ENCODE results near the gene SERAC1.

DNA sequence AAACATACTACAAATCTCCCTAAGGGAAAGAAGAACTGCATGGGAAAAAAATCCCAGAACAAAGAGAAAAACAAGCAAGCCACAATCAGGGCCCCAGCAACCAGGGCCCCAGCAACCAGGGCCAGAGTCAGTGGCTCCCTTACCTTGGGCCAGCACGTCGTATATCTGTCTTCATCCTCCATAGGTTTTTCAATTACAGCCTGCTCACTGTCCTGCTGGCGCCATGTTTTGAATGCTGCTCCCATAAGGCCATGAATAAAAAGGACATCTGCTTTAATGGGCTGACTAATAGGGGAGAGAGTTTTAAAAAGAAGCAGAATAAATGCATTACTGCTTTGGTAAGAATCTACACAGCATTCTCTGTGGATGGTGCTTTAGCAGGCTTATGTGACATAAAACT is 49.2 kb downstream of the SERAC1 start:
- TF ChIP-seq, protein P1, sequence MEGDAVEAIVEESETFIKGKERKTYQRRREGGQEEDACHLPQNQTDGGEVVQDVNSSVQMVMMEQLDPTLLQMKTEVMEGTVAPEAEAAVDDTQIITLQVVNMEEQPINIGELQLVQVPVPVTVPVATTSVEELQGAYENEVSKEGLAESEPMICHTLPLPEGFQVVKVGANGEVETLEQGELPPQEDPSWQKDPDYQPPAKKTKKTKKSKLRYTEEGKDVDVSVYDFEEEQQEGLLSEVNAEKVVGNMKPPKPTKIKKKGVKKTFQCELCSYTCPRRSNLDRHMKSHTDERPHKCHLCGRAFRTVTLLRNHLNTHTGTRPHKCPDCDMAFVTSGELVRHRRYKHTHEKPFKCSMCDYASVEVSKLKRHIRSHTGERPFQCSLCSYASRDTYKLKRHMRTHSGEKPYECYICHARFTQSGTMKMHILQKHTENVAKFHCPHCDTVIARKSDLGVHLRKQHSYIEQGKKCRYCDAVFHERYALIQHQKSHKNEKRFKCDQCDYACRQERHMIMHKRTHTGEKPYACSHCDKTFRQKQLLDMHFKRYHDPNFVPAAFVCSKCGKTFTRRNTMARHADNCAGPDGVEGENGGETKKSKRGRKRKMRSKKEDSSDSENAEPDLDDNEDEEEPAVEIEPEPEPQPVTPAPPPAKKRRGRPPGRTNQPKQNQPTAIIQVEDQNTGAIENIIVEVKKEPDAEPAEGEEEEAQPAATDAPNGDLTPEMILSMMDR (IDR thresholded peaks at IDR 0.05): no peak
- TF ChIP-seq POLR2A (IDR thresholded peaks at IDR 0.05): no peak
